Left ventricle myocardium superior (tissue), 1 donor: ENCODE measurements around the gene ERVMER34-1. TPM values are rescaled to one million over a fixed set of nuclear protein-coding genes. Genes with fewer than 3 reads are reported as not detected.

Source experiments
- microRNA-seq: library from miRNA; unstranded; fragments of <30 nt; microRNA quantifications from one replicate; pipeline ENCODE4 v1.2.0, GENCODE V29; 2020; ENCODE audit warnings: borderline number of aligned reads
- total RNA-seq: library from RNA; stranded (reverse); fragmentation: NEBNext Ultra II Directional; extraction: Animal tissue kit (Norgen Biotek cat#: 25700); gene quantifications from one replicate; pipeline ENCODE4 v1.2.1, GENCODE V29; 2021
- donor health status: DM: no; HTN: yes; CAD: no; lungs with severe emphysema.

The ERVMER34-1 gene
- total RNA-seq, 1 donor from 2014 or later = 7.2 TPM

Small RNA genes lying within 50 kb of the gene (microRNA-seq; reads per million reads assigned to microRNA genes)
- gene MIR4449 = 4.9 reads per million

Other genes with a start within 250 kb of the ERVMER34-1 start
- 61.1 TPM for gene USP46, start 92.1 kb downstream of the ERVMER34-1 start, total RNA-seq
- gene RASL11B, start 110.9 kb upstream of the ERVMER34-1 start, total RNA-seq = 4.1 TPM